Cardiac muscle cell (in vitro differentiated cells and primary cell): ENCODE measurements around the gene HGS. TPM values are rescaled to one million over a fixed set of nuclear protein-coding genes. Genes with fewer than 3 reads are reported as not detected.
"Not testable (repeated sequence)": the region's sequence is repeated elsewhere in the genome, so short reads cannot be mapped to it uniquely, and the experiment has no call there.

Experiments used
- DNase-seq, 2 donors: peaks; one replicate each; pipeline versions ENCODE4 v3.0.0 to v3.0.0-alpha.2; 2010 to 2017; ENCODE audit warnings: low read depth in 1 of 2, low spot score in 1 of 2
- H3K27ac ChIP-seq: fragments of 200-600 bp; sonication (generic); 2 replicates; pipeline ENCODE4 v1.5.1; 2016
- H3K27me3 ChIP-seq: fragments of 200-600 bp; sonication (generic); 2 replicates; pipeline ENCODE4 v1.6.0; 2016; ENCODE audit warnings: control low read depth
- H3K36me3 ChIP-seq: fragments of 200-600 bp; sonication (generic); 2 replicates; pipeline ENCODE4 v1.5.1; 2016; ENCODE audit warnings: control low read depth
- H3K4me1 ChIP-seq: fragments of 200-600 bp; sonication (generic); 2 replicates; pipeline ENCODE4 v1.8.1; 2017; ENCODE audit warnings: low read depth, mild to moderate bottlenecking, mixed run types
- H3K4me3 ChIP-seq: fragments of 200-600 bp; sonication (generic); 2 replicates; pipeline ENCODE4 v1.5.1; 2016; ENCODE audit warnings: mild to moderate bottlenecking
- H3K9me3 ChIP-seq: fragments of 200-600 bp; sonication (generic); 2 replicates; pipeline ENCODE4 v1.5.1; 2017; ENCODE audit warnings: low read depth, mild to moderate bottlenecking, control low read depth
- CTCF ChIP-seq: IDR thresholded peaks from 2 replicates; pipeline ENCODE4 v1.5.1; 2012; ENCODE audit warnings: low read depth, mild to moderate bottlenecking, low read length
- polyA plus RNA-seq: library from polyadenylated mRNA; unstranded; fragments of >200 nt; fragmentation: Nextera tagmentation; extraction: Ambion mirVana; gene quantifications from 2 replicates; pipeline ENCODE4 v1.2.1, GENCODE V29; 2016
- total RNA-seq: library from RNA; depleted of rRNA; stranded (reverse); fragments of >200 nt; gene quantifications from 2 replicates; pipeline ENCODE4 v1.2.3, GENCODE V29; 2016

Gene HGS
- total and polyA plus RNA-seq, 2 experiments from 2014 or later, result 107 to 109 TPM

GRCh38 chr17:81738801-81739393, 55.1 kb downstream of the HGS start:
- no peaks in the 10 kb centered on the region for H3K36me3 ChIP-seq
- no peak for TF ChIP-seq CTCF
- H3K27ac ChIP-seq, result no peak overlapping the region
- DNase-seq, result no peak
- H3K9me3 ChIP-seq, result no peaks in the 10 kb centered on the region
- H3K4me3 ChIP-seq, result no peak overlapping the region
- no peaks in the 10 kb centered on the region for H3K4me1 ChIP-seq
- no peaks in the 10 kb centered on the region for H3K27me3 ChIP-seq

- not testable (repeated sequence) for H3K4me1 ChIP-seq, H3K27me3 ChIP-seq, H3K27ac ChIP-seq, H3K9me3 ChIP-seq, H3K4me3 ChIP-seq, DNase-seq, H3K36me3 ChIP-seq
Measured at GRCh38 chr17:81739593-81739992, 55.8 kb downstream of the HGS start.

- Histone ChIP-seq H3K9me3 (no peaks in the 10 kb centered on the region), H3K4me3 (no peak overlapping the region)
Measured at GRCh38 chr17:81740395-81740961, 56.7 kb downstream of the HGS start.

GRCh38 chr17:81741049-81741593, 57.3 kb downstream of the HGS start:
- Histone ChIP-seq H3K9me3 (no peaks in the 10 kb centered on the region), H3K4me1 (no peaks in the 10 kb centered on the region), H3K27me3 (no peaks in the 10 kb centered on the region), H3K36me3 (no peaks in the 10 kb centered on the region), H3K4me3 (no peak overlapping the region), H3K27ac (no peak overlapping the region)
- no peak for TF ChIP-seq CTCF
- no peak for DNase-seq

More at GRCh38 chr17:81740395-81740961, 56.7 kb downstream of the HGS start:
- TF ChIP-seq CTCF, result no peak
- no peak for DNase-seq
- Histone ChIP-seq H3K27me3 (no peaks in the 10 kb centered on the region), H3K27ac (no peak overlapping the region), H3K36me3 (no peaks in the 10 kb centered on the region), H3K4me1 (no peaks in the 10 kb centered on the region)

GRCh38 chr17:81741594-81742452, 58.0 kb downstream of the HGS start:
- peak in 1 of 2 donors; percentile 14 for DNase-seq
- H3K9me3 ChIP-seq, result no peaks in the 10 kb centered on the region

More at GRCh38 chr17:81741594-81742452, 58.0 kb downstream of the HGS start:
- H3K36me3 ChIP-seq, result no peaks in the 10 kb centered on the region
- TF ChIP-seq CTCF, result no peak
- H3K4me3 ChIP-seq, result no peak overlapping the region
- H3K4me1 ChIP-seq, result no peaks in the 10 kb centered on the region
- no peaks in the 10 kb centered on the region for H3K27me3 ChIP-seq
- H3K27ac ChIP-seq, result no peak overlapping the region

Other genes with a start within 250 kb of the HGS start
- gene ACTG1, start 171.2 kb upstream of the HGS start, total RNA-seq, result 2,244 and 2,883 TPM in 2 replicates
- 1,007 and 1,036 TPM in 2 replicates for gene ACTG1, start 171.2 kb upstream of the HGS start, polyA plus RNA-seq
- gene FSCN2, start 155.6 kb upstream of the HGS start, total RNA-seq, result 9.0 and 11.3 TPM in 2 replicates
- 1.5 and 2.4 TPM in 2 replicates for gene FSCN2, start 155.6 kb upstream of the HGS start, polyA plus RNA-seq
- 57.0 and 65.6 TPM in 2 replicates for gene FAAP100, start 131.7 kb upstream of the HGS start, total RNA-seq
- 51.2 and 56.9 TPM in 2 replicates for gene FAAP100, start 131.7 kb upstream of the HGS start, polyA plus RNA-seq
- gene NPLOC4, start 46.9 kb upstream of the HGS start, total RNA-seq, result 51.4 and 51.5 TPM in 2 replicates
- 53.8 and 58.9 TPM in 2 replicates for gene NPLOC4, start 46.9 kb upstream of the HGS start, polyA plus RNA-seq
- gene TSPAN10, start 46.8 kb upstream of the HGS start, total RNA-seq, result 5.0 TPM in 2 replicates
- gene TSPAN10, start 46.8 kb upstream of the HGS start, polyA plus RNA-seq, result 4.0 and 5.8 TPM in 2 replicates
- 0.32 and 1.8 TPM in 2 replicates for gene PDE6G, start 27.5 kb upstream of the HGS start, total RNA-seq
- gene PDE6G, start 27.5 kb upstream of the HGS start, polyA plus RNA-seq, result 0.85 and 2.3 TPM in 2 replicates
- gene OXLD1, start 17.4 kb upstream of the HGS start, total RNA-seq, result 100 and 130 TPM in 2 replicates
- gene OXLD1, start 17.4 kb upstream of the HGS start, polyA plus RNA-seq, result 85.5 and 104 TPM in 2 replicates
- gene CCDC137, start 17.3 kb upstream of the HGS start, total RNA-seq, result 16.9 and 20.1 TPM in 2 replicates
- gene CCDC137, start 17.3 kb upstream of the HGS start, polyA plus RNA-seq, result 23.2 and 23.4 TPM in 2 replicates
- gene ARL16, start 214 bp upstream of the HGS start, total RNA-seq, result 44.3 and 58.3 TPM in 2 replicates
- gene ARL16, start 214 bp upstream of the HGS start, polyA plus RNA-seq, result 92.0 and 109 TPM in 2 replicates
- gene MRPL12, start 19.4 kb downstream of the HGS start, total RNA-seq, result 45.0 and 47.5 TPM in 2 replicates
- gene MRPL12, start 19.4 kb downstream of the HGS start, polyA plus RNA-seq, result 187 and 222 TPM in 2 replicates
- gene SLC25A10, start 28.3 kb downstream of the HGS start, total RNA-seq, result 29.3 and 38.5 TPM in 2 replicates
- 34.9 and 52.2 TPM in 2 replicates for gene SLC25A10, start 28.3 kb downstream of the HGS start, polyA plus RNA-seq
- 0.15 TPM in 1 of 2 replicates, not detected in the other for gene GCGR, start 120.1 kb downstream of the HGS start, total RNA-seq
- gene GCGR, start 120.1 kb downstream of the HGS start, polyA plus RNA-seq, result 0.79 TPM in 1 of 2 replicates, not detected in the other
- 161 and 219 TPM in 2 replicates for gene MCRIP1, start 149.3 kb downstream of the HGS start, total RNA-seq
- gene MCRIP1, start 149.3 kb downstream of the HGS start, polyA plus RNA-seq, result 179 and 233 TPM in 2 replicates
- gene PPP1R27, start 151.0 kb downstream of the HGS start, total RNA-seq, result not detected in 2 replicates
- gene PPP1R27, start 151.0 kb downstream of the HGS start, polyA plus RNA-seq, result 1.0 TPM in 1 of 2 replicates, not detected in the other
- 972 and 1,150 TPM in 2 replicates for gene P4HB, start 176.5 kb downstream of the HGS start, total RNA-seq
- gene P4HB, start 176.5 kb downstream of the HGS start, polyA plus RNA-seq, result 388 and 597 TPM in 2 replicates
- 101 and 177 TPM in 2 replicates for gene ARHGDIA, start 187.3 kb downstream of the HGS start, total RNA-seq
- gene ARHGDIA, start 187.3 kb downstream of the HGS start, polyA plus RNA-seq, result 139 and 163 TPM in 2 replicates
- gene ALYREF, start 207.6 kb downstream of the HGS start, total RNA-seq, result 94.0 and 139 TPM in 2 replicates
- gene ALYREF, start 207.6 kb downstream of the HGS start, polyA plus RNA-seq, result 93.0 and 130 TPM in 2 replicates
- 128 and 178 TPM in 2 replicates for gene ANAPC11, start 207.7 kb downstream of the HGS start, total RNA-seq
- gene ANAPC11, start 207.7 kb downstream of the HGS start, polyA plus RNA-seq, result 368 and 407 TPM in 2 replicates
- gene NPB, start 218.2 kb downstream of the HGS start, total RNA-seq, result 2.3 and 9.1 TPM in 2 replicates
- 1.2 and 6.6 TPM in 2 replicates for gene NPB, start 218.2 kb downstream of the HGS start, polyA plus RNA-seq
- 83.8 and 111 TPM in 2 replicates for gene PCYT2, start 227.4 kb downstream of the HGS start, total RNA-seq
- 73.3 and 138 TPM in 2 replicates for gene PCYT2, start 227.4 kb downstream of the HGS start, polyA plus RNA-seq
- gene SIRT7, start 234.2 kb downstream of the HGS start, total RNA-seq, result 10.4 and 26.7 TPM in 2 replicates
- gene SIRT7, start 234.2 kb downstream of the HGS start, polyA plus RNA-seq, result 13.3 and 16.7 TPM in 2 replicates
- 14.8 and 16.1 TPM in 2 replicates for gene MAFG, start 243.7 kb downstream of the HGS start, total RNA-seq
- gene MAFG, start 243.7 kb downstream of the HGS start, polyA plus RNA-seq, result 23.9 and 27.0 TPM in 2 replicates